ENCODE results near the gene PGAM2. TPM values are rescaled to one million over a fixed set of nuclear protein-coding genes. Genes with fewer than 3 reads are reported as not detected.

The PGAM2 gene
- total RNA-seq, 2 donors from 2014 or later, result 2.4 TPM; not detected in 1

- H3K27me3 Mint-ChIP-seq, result no peaks in the 10 kb centered on the region
- ATAC-seq (replicated peaks), result peak; percentile 71
- H3K4me3 Mint-ChIP-seq, result no peak overlapping the region
- H3K4me1 Mint-ChIP-seq, result peaks cover 6% of the 10 kb centered on the region
- H3K36me3 Mint-ChIP-seq (ENCODE audit: low read depth), result no peaks in the 10 kb centered on the region
- no peaks in the 10 kb centered on the region for H3K9me3 Mint-ChIP-seq
- peak overlapping the region; percentile 45 for H3K27ac Mint-ChIP-seq
These were observed 31.9 kb upstream of the PGAM2 start for GRCh38 chr7:44097064-44097932.

- Mint-ChIP-seq H3K27ac (peak overlapping the region; percentile 45), H3K4me3 (no peak overlapping the region)
- ATAC-seq (replicated peaks), result no peak
These were observed 31.0 kb upstream of the PGAM2 start for GRCh38 chr7:44096326-44096881.

DNA sequence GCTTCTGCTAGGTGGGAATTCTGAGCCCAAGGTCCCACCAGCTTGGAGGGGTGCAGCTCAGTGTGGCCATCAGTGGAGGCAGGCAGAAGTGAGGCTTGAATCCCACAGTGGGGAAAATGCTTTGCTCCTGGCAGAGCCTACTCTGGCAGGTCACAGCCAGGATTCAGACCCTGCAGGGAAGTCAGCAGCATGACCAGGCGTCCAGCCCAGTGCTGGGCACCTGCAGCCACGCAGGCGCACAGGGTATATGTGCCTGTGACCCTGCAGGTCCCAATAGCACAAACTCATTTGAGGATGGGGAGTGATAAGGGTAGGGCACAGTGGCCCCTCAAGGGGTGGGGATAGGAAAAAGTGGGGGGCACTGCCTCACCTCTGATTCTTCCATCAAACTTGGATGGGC lies 30.4 kb upstream of the PGAM2 start:
- Mint-ChIP-seq H3K4me3 (no peak overlapping the region), H3K36me3 (ENCODE audit: low read depth) (no peaks in the 10 kb centered on the region), H3K4me1 (peaks cover 6% of the 10 kb centered on the region), H3K27me3 (no peaks in the 10 kb centered on the region), H3K9me3 (no peaks in the 10 kb centered on the region), H3K27ac (no peak overlapping the region)
- ATAC-seq (replicated peaks), result no peak

More at GRCh38 chr7:44096326-44096881, 31.0 kb upstream of the PGAM2 start:
- no peaks in the 10 kb centered on the region for H3K27me3 Mint-ChIP-seq
- H3K36me3 Mint-ChIP-seq (ENCODE audit: low read depth), result no peaks in the 10 kb centered on the region
- no peaks in the 10 kb centered on the region for H3K9me3 Mint-ChIP-seq
- H3K4me1 Mint-ChIP-seq, result peaks cover 6% of the 10 kb centered on the region

- Mint-ChIP-seq H3K4me3 (no peak overlapping the region), H3K27me3 (no peaks in the 10 kb centered on the region), H3K36me3 (ENCODE audit: low read depth) (no peaks in the 10 kb centered on the region), H3K27ac (no peak overlapping the region), H3K4me1 (peaks cover 6% of the 10 kb centered on the region), H3K9me3 (no peaks in the 10 kb centered on the region)
- ATAC-seq (replicated peaks), result no peak
These were observed 29.7 kb upstream of the PGAM2 start for GRCh38 chr7:44094883-44095592.

DNA sequence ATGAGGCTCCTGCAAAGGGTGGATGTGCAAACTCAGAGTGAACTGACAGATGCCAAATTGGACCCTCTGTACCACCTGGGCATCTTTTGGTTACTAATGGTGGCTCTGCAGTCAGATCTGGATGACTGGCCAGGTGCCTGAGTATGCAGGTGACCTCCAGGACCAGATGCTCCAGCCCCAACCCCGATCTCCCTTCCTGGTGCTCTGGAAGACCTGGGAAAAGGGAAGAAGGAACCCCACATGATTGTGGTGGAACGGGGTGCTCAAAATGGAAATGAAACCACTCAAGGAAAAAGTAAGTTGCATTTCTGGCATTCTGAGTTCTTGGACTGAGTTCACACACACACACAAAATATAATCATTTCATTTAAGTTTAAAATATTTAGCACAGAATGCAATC lies 29.0 kb upstream of the PGAM2 start:
- no peaks in the 10 kb centered on the region for H3K36me3 Mint-ChIP-seq (ENCODE audit: low read depth)
- H3K4me1 Mint-ChIP-seq, result peaks cover 6% of the 10 kb centered on the region
- ATAC-seq (replicated peaks), result no peak
- H3K27me3 Mint-ChIP-seq, result no peaks in the 10 kb centered on the region
- H3K27ac Mint-ChIP-seq, result no peak overlapping the region
- no peaks in the 10 kb centered on the region for H3K9me3 Mint-ChIP-seq
- no peak overlapping the region for H3K4me3 Mint-ChIP-seq

DNA sequence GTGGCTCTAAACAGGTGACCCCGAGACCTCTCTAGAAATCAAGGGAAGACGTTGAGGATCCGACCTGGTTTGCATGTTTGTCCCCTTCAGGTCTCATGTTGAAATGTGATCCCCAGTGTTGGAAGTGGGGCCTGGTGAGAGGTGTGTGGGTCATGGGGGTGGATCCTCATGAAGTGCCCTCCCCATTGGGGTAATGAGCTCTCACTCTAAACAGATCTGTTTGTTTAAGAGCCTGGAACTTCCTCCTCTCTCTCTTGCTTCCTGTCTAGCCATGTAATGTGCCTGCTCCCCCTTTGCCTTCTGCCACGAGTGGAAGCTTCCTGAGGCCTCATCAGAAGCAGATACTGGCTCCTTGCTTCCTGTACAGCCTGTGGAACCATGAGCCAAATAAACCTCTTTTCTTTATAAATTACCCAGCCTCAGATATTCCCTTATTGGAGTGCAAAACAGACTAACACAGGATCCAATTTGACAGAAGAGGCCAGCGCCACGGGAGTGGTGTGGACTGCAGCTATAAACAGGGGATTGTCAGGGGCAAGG lies 27.8 kb upstream of the PGAM2 start:
- Mint-ChIP-seq H3K36me3 (ENCODE audit: low read depth) (no peaks in the 10 kb centered on the region), H3K4me1 (peaks cover 6% of the 10 kb centered on the region), H3K4me3 (no peak overlapping the region), H3K9me3 (no peaks in the 10 kb centered on the region), H3K27ac (no peak overlapping the region), H3K27me3 (no peaks in the 10 kb centered on the region)
- no peak for ATAC-seq (replicated peaks)

- no peaks in the 10 kb centered on the region for H3K9me3 Mint-ChIP-seq
- ATAC-seq (replicated peaks), result no peak
- H3K4me3 Mint-ChIP-seq, result no peak overlapping the region
- H3K27me3 Mint-ChIP-seq, result no peaks in the 10 kb centered on the region
- peaks cover 7% of the 10 kb centered on the region for H3K4me1 Mint-ChIP-seq
- no peaks in the 10 kb centered on the region for H3K36me3 Mint-ChIP-seq (ENCODE audit: low read depth)
- no peak overlapping the region for H3K27ac Mint-ChIP-seq
These were observed 22.8 kb upstream of the PGAM2 start for GRCh38 chr7:44087911-44088838.

DNA sequence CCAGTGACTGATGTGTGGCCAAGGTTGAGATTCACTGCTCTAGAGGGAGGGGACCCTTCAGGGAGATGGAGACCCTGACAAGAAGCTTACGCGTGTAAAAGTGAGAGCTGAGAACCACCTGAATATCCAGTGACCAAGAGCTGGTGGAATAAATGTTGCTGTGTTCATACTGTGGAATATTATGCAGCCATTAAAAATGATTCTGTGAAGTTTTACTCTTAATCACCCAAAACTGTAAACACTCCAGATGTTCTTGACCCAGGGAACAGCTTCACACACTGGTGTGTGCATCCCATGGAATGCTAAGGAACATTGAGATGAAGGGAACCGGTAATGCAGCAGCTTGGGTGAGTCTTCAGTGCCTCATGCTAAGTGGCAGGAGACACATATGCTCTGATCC lies 21.3 kb upstream of the PGAM2 start:
- H3K4me1 Mint-ChIP-seq, result peaks cover 7% of the 10 kb centered on the region
- no peaks in the 10 kb centered on the region for H3K9me3 Mint-ChIP-seq
- no peaks in the 10 kb centered on the region for H3K27me3 Mint-ChIP-seq
- no peak for ATAC-seq (replicated peaks)
- no peak overlapping the region for H3K4me3 Mint-ChIP-seq
- H3K36me3 Mint-ChIP-seq (ENCODE audit: low read depth), result peaks cover 5% of the 10 kb centered on the region
- no peak overlapping the region for H3K27ac Mint-ChIP-seq

GRCh38 chr7:44085546-44085945 lies 20.2 kb upstream of the PGAM2 start:
- peaks cover 15% of the 10 kb centered on the region for H3K36me3 Mint-ChIP-seq (ENCODE audit: low read depth)
- H3K9me3 Mint-ChIP-seq, result no peaks in the 10 kb centered on the region
- no peak overlapping the region for H3K27ac Mint-ChIP-seq
- H3K4me1 Mint-ChIP-seq, result peaks cover 15% of the 10 kb centered on the region
- no peak overlapping the region for H3K4me3 Mint-ChIP-seq
- no peak for ATAC-seq (replicated peaks)
- H3K27me3 Mint-ChIP-seq, result no peaks in the 10 kb centered on the region

- H3K4me3 Mint-ChIP-seq, result no peak overlapping the region
- H3K27me3 Mint-ChIP-seq, result no peaks in the 10 kb centered on the region
- peaks cover 24% of the 10 kb centered on the region for H3K36me3 Mint-ChIP-seq (ENCODE audit: low read depth)
- H3K9me3 Mint-ChIP-seq, result no peaks in the 10 kb centered on the region
- H3K4me1 Mint-ChIP-seq, result peaks cover 15% of the 10 kb centered on the region
- H3K27ac Mint-ChIP-seq, result no peak overlapping the region
- ATAC-seq (replicated peaks), result no peak
These were observed 19.3 kb upstream of the PGAM2 start for GRCh38 chr7:44084701-44085100.

GRCh38 chr7:44083796-44084195 lies 18.4 kb upstream of the PGAM2 start:
- Mint-ChIP-seq H3K27me3 (no peaks in the 10 kb centered on the region), H3K27ac (peak overlapping the region; percentile 52), H3K4me1 (peaks cover 15% of the 10 kb centered on the region), H3K9me3 (no peaks in the 10 kb centered on the region), H3K4me3 (peak overlapping the region; percentile 86), H3K36me3 (ENCODE audit: low read depth) (peaks cover 30% of the 10 kb centered on the region)
- ATAC-seq (replicated peaks), result no peak

DNA sequence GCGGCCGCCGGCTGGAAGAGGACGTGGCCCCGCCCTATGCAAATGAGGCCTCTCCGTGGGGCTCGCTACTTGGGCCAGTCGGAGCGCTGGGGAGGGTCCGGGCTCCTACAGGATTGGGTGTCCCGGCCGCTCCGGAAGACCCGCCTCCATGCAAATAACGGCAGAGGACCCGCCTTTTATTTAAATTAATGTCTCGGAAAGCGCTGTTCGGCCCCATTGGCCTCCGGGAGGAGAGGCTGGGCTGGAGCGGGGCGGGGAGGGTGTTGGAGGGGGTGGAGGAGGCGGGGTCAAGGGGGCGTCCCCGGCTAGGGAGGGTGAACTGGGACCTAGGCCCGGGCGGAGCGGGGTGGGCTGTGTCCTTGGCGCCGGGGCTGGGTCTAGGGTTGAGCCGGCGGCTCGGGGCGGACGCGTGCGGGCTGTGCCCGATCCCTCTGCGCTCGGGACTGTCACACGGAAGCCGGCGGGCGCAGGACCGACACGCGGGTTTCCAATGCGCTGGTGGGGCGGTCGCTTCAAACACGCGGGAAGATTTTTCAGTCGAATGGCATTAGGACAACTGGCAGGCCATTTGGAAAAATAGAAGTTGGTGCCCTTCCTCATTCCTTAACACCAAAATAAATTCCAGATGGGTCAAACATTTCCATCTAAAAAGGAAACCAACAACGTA lies 17.3 kb upstream of the PGAM2 start:
- Mint-ChIP-seq H3K27me3 (no peaks in the 10 kb centered on the region), H3K27ac (peak overlapping the region; percentile 93), H3K9me3 (no peaks in the 10 kb centered on the region), H3K4me1 (peaks cover 19% of the 10 kb centered on the region), H3K36me3 (ENCODE audit: low read depth) (peaks cover 41% of the 10 kb centered on the region), H3K4me3 (peak overlapping the region; percentile 86)
- ATAC-seq (replicated peaks), result peak; percentile 96

DNA sequence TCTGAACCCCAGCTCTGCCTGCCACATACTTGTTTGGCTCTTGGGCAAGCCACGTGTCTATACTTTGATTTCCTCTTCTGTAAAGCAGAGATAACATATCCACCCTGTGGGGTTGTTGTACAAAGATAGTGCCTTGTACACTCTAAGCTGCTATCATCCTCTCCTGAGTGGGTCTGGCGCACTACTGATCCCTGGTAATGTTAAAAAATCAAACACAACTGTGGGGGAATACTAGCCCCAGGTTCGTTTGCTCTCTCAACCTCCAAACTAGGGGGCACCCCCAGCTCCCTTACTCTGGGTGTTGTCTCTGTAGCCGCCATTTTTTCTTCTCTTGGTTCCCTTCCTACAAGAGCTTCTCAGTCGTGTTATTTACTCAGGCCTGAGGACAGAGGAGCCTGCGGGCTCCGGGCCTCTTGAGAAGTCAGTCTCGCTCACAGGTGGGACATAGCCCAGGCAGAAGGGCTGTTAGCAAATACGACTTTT lies 15.9 kb upstream of the PGAM2 start:
- peak overlapping the region; percentile 93 for H3K27ac Mint-ChIP-seq
- no peaks in the 10 kb centered on the region for H3K27me3 Mint-ChIP-seq
- ATAC-seq (replicated peaks), result no peak
- peak overlapping the region; percentile 86 for H3K4me3 Mint-ChIP-seq
- peaks cover 21% of the 10 kb centered on the region for H3K4me1 Mint-ChIP-seq
- peaks cover 55% of the 10 kb centered on the region for H3K36me3 Mint-ChIP-seq (ENCODE audit: low read depth)
- H3K9me3 Mint-ChIP-seq, result no peaks in the 10 kb centered on the region

All from activated T-helper 17 cell treated with anti-CD3 and anti-CD28 coated beads, Interleukin-2, amount 50 U/mL, for 72 hours (primary cell).